NCI-H1048 (cell line): Measurements from ENCODE around the gene MT1H.

Source experiments
- DNase-seq: peaks from one replicate; lab custom pipeline; 2025; lab: John Stamatoyannopoulos, UW

MT1H gene

DNA sequence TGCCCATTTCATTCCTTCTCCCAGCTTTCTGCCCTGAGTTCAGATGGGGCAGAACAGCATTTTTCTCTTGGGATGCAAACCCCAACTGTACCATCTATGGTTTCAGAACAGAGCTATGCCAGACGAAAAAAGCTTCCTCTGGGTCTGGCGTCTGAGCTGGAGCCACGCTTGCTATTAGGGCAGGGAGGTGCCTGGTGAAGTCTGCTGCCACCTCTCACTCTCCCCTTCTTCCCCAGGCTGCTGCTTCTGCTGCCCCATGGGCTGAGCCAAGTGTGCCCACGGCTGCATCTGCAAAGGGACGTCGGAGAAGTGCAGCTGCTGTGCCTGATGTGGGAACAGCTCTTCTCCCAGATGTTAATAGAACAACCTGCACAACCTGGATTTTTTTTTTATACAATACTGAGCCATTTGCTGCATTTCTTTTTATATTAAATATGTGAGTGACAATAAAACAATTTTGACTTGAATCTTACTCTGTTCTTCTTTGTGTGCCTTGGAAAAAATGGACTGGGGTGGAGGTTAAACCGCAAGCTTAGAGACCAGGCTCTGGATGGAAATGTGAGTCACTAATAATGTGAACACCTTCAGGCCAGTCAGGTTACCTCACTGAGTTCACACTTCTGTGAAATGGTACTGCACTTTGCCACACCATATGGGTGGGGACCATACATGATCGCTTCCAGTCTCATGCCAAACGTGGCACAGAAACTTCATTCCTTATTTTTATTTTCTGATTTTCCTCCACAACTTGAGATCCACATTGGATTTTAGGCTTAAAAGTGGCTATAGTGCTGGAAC lies 32.8 kb upstream of the MT1H start:
- DNase-seq = no peak

- DNase-seq = no peak
These were observed 31.5 kb upstream of the MT1H start, which contains the start of gene MT1A for GRCh38 chr16:56637814-56638750. TSS of gene MT1A (plus strand) at chr16:56638666. CDS start at chr16:56638739, 73 bp downstream.

DNA sequence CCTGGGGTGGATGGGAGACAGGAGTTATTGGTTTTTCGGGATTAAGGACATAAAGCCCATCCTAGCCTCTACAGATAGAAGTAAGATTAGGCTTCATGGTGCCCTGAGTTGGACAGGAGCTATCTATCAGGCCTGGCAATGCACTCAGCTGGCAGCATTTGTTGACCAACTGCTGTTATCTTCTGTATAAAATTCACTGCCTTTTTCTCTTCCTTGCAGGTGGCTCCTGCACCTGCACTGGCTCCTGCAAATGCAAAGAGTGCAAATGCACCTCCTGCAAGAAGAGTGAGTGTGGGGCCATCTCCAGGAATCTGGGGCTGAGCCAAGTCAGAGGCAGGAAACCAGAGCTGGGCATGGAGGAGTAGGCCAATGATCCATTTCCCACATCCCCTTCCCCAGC lies 30.6 kb upstream of the MT1H start:
- DNase-seq = no peak

DNA sequence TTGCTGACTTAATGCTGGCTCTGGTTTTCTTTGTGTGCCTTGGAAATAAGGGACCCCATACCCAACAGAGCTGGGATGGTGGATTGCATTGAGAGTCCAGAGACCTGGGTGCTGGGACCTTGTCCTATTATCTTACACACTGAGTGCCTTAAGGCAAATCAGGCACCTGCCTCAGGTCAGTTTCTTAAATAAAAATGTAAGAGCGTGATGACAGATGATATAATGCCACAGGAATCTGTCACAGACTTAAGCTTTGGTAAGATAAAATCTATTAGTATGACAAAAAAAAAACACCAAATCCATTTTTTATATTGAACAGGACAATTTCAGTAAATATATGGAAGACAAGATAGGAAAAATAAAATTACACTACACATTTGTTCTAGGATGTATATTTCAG lies 29.5 kb upstream of the MT1H start:
- DNase-seq = no peak

DNA sequence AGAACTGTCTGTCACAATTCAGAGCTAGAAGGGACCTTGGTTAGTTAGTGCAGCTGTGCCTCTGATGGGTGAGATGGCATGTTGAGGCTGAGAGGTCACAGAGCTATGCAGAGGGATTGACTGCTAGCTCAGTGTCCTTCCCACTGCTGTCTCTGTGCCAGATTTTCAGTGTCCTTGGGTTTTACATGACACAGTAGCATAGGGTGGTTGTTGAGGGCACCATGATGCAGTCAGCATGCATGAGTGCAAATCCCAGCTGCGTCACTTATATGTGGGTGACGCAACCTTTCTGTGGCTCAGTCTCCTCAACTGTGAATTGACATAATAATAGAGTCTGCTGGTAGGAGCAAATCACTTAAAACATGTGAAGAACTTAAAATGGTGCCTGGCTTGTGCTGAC lies 28.4 kb upstream of the MT1H start:
- DNase-seq = no peak

DNA sequence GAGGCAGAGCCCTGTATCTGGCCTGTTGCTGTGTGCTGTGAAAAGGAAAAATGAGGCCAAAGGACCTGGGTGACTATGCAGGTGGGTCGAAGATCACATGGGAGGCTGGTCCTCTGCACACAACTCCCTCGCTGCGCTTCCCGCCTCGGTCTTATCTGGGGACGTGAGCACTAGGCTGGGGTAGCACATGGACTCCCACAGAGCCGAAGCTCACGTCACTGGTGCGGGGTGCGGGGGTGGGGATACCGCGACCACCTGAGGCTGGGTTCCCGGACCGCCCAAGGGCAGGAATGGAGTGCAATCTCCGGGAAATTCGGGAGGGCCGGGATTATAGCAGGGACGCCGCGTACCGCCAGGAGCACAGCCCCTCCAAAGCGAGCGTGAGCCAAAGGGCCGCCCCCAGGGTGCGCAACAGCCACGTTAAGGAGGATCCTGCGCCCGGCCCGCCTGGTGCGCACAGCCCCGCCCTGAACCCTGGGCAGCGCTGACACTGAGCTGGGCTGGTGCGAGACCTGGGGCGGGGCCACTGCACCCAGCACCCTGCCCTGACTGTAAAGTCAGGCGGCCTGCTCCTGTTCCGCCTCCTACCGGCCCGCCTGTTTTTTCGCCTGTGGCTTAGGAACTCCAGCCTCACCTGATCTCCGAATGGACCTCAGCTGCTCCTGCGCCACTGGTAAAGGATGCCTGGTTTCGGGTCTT lies 26.4 kb upstream of the MT1H start:
- DNase-seq = no peak

DNA sequence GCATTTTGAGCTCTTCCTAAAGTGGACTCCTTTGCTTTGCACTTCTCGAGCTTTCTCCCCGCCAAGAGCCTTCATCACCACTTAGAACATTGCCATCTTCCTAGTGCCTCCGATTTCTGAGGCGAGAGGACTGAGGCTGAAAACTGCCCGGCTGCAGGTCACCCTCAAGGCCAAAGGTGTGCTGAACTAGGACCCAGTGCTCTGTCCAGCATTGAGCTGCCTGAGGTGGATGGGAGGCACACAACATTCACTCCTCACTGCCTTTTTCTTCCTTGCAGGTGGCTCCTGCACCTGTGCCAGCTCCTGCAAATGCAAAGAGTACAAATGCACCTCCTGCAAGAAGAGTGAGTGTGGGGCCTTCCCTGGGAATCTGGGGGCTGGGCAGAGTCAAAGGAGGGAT lies 25.8 kb upstream of the MT1H start:
- no peak for DNase-seq

- DNase-seq = no peak
These were observed 24.3 kb upstream of the MT1H start for GRCh38 chr16:56645311-56645710.

GRCh38 chr16:56645838-56646237 lies 23.8 kb upstream of the MT1H start:
- DNase-seq = no peak

GRCh38 chr16:56647641-56648431 lies 21.8 kb upstream of the MT1H start:
- no peak for DNase-seq

DNA sequence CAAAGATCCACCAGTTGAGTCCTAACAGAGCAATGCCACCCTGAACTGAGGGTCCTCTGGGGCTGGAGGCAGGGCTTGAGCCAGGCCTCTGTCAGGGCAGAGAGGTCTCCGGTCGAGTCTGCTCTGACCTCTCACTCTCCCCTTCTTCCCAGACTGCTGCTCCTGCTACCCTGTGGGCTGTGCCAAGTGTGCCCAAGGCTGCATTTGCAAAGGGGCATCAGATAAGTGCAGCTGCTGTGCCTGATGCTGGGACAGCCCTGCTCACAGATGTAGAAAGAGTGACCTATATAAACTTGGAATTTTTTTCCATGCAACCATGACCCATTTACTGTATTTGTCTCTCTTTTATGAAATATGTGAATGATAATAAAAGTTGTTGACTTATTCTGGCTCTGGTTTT lies 20.3 kb upstream of the MT1H start:
- DNase-seq = no peak

- no peak for DNase-seq
These were observed 19.8 kb upstream of the MT1H start for GRCh38 chr16:56649820-56650219.

DNA sequence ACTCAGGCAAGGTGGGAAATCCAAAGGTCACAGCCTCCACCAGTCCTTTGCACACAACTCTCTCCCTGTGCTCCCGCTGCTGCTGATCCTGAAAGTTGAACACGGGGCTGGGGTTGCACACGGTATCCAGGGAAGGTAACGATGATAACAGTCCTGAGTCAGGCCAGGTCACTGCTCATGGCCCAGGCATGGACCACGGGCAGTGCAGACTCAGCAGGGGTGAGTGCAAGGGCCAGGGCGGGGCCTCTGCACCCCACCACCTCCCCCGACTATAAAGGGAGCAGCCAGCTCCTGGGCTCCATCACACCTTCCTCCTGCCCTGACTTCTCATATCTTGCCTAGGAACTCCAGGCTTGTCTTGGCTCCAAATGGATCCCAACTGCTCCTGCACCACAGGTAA lies 18.0 kb upstream of the MT1H start, which contains the start of gene MT1B:
Gene MT1B, plus strand, starts transcription at position 301 of the 400 bp plus-strand sequence. Its CDS starts 68 bp downstream, at position 369.
- no peak for DNase-seq

GRCh38 chr16:56652600-56652999 lies 17.0 kb upstream of the MT1H start:
- DNase-seq = no peak

DNA sequence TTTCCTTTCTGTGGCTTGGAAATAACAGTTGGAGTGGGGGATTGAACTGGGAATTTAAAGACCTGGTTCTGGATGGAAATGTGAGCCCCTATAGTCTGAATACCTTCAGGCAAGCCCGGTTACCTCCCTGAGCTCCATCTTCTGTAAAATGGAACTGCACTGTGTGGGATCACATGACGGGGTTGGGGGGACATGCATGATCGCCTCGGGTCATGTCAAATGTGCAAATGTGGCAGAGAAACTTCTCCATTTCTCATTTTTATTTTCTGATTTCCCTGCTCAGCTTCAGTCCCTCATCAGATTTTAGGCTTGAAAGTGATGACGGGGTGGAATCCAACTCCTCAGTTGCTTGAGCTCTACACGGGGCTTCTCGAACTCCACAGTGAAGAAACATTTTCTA lies 16.4 kb upstream of the MT1H start:
- no peak for DNase-seq

DNA sequence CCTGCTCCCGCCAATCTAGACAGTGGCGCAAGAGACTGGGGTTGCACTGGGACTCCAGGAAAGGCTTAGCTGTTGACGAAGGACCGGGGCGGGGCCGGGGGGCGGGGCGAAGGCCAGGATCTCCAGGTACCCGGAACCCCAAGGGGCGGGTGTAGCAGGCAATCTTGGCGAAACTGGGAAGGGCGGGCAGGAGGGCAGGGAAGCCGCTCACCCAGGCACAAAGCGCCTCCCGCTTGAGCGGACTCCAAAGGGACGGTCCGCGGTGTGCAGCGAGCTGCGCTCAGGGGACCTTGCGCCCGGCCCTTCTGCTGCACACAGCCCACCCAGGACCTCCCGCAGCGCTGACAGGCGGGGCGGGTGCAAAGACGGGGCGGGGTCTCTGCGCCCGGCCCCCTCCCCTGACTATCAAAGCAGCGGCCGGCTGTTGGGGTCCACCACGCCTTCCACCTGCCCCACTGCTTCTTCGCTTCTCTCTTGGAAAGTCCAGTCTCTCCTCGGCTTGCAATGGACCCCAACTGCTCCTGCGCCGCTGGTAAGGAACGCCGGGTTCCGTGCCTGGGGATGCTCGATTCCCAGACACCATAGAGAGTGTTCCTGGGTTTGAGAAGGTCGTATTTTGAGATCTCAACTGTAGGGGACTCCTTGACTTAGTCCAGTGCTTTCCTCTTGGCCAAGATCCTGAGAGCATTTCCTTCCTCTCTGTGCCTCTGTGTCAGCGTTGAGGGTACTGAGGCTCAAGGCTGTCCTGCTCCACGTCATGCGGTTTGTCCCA lies 11.9 kb upstream of the MT1H start, which contains the start of gene MT1F:
Gene MT1F, plus strand, starts transcription at position 405 of the 772 bp plus-strand sequence. Its CDS starts 100 bp downstream, at position 505.
- DNase-seq = no peak

GRCh38 chr16:56658327-56658875 lies 11.2 kb upstream of the MT1H start:
- no peak for DNase-seq

GRCh38 chr16:56662357-56663354 lies 7.0 kb upstream of the MT1H start:
- no peak for DNase-seq

DNA sequence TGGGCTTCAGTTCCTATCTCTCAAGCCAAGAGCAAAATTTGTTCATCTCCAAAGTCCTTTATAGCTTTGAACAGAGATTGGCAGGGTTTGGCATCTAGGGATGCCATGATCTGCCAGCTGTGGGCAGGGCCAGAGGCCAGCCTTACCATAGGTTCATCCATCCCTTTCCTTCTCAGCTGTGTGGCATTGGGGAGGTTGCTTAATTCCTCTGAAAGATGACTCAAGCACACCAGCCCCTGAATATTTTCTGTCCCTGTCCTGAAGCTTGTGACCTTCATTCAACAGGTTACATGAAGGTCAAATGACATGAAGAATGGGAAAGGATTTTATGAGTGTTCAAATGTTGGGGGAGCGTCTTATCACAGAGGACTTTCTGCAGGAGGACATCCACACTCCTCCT lies 5.1 kb upstream of the MT1H start:
- DNase-seq = no peak
